KOPT-K1 (cell line): ENCODE data around the gene ZNF512.

Source experiments
- H3K27ac ChIP-seq: fragments of 200-600 bp; sonication (generic); 2 replicates; pipeline ENCODE4 v1.5.1; 2016; ENCODE audit warnings: antibody characterized with exemption, mild to moderate bottlenecking, low read depth, low read length; ENCODE audit not compliant: poor library complexity, severe bottlenecking
- H3K36me3 ChIP-seq: fragments of 200-600 bp; sonication (generic); 2 replicates; pipeline ENCODE4 v1.5.1; 2017; ENCODE audit warnings: antibody characterized with exemption, mild to moderate bottlenecking, low read length, moderate library complexity; ENCODE audit not compliant: insufficient read depth
- H3K9me3 ChIP-seq: fragments of 200-600 bp; sonication (generic); 2 replicates; pipeline ENCODE4 v1.5.1; 2017; ENCODE audit warnings: antibody characterized with exemption, low read length, mild to moderate bottlenecking; ENCODE audit not compliant: insufficient read depth, poor library complexity, severe bottlenecking

The ZNF512 gene

DNA sequence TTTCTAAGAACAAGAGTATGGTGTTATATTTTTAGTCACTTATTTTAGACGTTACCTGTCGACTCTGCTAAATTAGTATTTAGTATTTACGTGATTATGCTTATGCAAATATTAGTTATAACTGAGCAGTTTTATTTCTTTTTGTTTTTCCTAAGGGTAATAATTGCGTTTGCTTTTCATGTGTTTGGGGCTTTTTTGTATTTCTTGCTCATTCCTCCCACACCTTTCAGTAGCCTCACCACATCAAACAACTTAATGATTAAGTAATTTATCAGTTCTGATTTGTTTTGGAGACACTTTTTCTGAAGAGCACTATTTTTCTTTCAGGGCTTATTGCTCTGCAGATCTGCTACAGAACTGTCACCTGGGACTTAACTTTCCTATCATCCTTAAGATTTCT is 88.4 kb downstream of the ZNF512 start:
- no peak overlapping the region for H3K27ac ChIP-seq
- no peaks in the 10 kb centered on the region for H3K9me3 ChIP-seq
- H3K36me3 ChIP-seq = peaks cover 70% of the 10 kb centered on the region
